GM18502 (cell line): ENCODE results near the gene LY6G6C.

Experiments used
- ATAC-seq: cut with Tn5 transposase; IDR thresholded peaks from one replicate; pipeline ENCODE4 v1.9.1; 2021; ENCODE audit warnings: mild to moderate bottlenecking; ENCODE audit not compliant: unreplicated experiment, poor library complexity

Gene LY6G6C

DNA sequence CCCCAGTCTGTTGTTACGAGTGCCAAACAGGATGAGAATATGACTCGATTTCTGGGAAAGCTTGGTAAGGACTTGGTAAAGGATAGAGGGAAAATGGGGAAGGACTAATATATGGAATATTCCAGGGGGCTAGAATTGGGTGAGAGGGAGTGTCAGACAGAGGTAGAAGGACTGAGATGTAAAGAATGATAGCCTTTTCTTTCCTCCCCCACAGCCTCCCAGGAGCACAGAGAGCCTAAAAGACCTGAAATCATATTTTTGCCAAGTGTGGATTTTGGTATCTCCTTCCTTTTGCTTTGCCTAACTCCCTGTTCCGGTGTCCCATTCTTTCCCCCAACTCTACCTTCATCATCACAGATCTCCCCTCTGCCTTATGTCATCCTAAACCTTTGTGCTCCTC, 21.3 kb upstream of the LY6G6C start:
- no peak for ATAC-seq

DNA sequence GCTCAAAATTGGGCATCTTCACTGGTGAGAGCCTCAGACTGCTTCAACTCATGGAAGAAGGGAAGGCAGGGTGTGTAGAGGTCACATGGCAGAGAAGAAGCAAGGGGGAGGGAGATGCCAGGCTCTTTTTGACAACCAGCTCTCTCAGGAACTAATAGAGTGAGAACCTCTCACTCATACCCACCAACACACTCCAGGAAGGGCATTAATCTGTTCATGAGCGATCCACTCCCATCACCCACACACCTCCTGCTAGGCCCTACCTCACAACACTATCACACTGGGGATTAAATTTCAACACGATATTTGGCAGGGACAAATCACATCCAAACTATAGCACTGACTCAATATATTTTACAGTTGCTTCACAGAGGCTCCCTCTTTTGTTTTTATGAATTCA, 20.3 kb upstream of the LY6G6C start:
- ATAC-seq = no peak

DNA sequence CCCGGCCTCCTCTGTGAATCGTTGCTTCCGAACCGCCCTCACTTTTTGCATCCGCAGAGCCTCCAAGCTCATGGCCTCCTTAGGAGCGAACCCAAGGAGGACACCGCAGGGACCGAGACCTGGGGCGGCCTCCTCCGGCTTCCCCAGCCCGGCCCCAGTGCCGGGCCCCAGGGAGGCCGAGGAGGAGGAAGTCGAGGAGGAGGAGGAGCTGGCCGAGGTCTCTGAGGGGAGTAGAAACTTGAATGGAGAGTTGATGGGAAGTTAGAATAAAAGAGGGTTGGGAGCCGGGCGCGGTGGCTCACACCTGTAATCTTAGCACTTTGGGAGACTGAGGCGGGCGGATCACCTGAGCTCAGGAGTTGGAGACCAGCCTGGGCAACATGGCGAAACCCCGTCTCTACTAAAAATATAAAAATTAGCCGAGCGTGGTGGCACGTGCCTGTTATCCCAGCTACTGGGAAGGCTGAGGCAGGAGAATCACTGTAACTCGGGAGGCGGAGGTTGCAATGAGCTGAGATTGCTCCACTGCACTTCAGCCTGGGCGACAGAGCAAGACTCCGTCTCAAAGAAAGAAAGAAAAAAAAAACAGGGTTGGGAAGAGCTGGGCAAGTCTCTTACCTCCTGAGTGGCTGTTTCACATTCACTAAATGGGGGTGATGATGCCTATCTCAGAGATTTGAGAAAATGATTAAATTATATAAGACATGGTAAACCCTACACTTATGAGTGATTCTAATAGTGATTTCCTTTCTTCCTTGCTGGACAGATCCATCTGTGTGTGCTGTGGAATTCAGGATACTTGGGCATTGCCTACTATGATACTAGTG, 19.1 kb upstream of the LY6G6C start:
- peak; percentile 1 for ATAC-seq

DNA sequence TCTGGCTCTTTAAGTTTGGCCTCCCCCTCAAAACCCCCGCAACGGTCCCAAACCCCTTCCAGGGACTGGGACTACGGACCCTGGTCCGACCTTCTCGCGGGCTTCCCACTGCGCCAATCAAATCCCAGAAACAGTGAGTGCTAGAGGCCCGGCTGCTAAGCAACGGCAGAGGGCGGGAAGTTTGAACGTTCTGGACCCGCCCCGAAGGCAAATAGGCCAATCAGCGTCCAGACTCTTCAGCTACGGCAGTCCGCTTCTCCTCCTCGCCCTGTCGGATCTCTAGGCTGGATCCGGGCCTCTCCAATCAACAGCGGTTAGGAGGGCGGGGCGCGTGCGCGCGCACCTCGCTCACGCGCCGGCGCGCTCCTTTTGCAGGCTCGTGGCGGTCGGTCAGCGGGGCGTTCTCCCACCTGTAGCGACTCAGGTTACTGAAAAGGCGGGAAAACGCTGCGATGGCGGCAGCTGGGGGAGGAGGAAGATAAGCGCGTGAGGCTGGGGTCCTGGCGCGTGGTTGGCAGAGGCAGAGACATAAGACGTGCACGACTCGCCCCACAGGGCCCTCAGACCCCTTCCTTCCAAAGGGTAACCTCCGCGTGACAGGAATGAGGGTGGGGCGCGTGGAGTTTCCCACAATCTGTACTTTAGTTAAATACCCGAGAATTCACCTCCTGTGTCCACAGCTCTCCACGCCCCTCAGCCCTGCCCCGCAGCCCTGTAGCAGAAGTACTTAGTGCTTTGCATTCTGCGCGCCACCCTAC, 18.3 kb upstream of the LY6G6C start, which contains the start of gene MSH5:
Gene MSH5, plus strand, starts transcription at position 367 of the 758 bp plus-strand sequence. CDS start 462 bp downstream, outside the sequence.
- ATAC-seq = peak; percentile 66

DNA sequence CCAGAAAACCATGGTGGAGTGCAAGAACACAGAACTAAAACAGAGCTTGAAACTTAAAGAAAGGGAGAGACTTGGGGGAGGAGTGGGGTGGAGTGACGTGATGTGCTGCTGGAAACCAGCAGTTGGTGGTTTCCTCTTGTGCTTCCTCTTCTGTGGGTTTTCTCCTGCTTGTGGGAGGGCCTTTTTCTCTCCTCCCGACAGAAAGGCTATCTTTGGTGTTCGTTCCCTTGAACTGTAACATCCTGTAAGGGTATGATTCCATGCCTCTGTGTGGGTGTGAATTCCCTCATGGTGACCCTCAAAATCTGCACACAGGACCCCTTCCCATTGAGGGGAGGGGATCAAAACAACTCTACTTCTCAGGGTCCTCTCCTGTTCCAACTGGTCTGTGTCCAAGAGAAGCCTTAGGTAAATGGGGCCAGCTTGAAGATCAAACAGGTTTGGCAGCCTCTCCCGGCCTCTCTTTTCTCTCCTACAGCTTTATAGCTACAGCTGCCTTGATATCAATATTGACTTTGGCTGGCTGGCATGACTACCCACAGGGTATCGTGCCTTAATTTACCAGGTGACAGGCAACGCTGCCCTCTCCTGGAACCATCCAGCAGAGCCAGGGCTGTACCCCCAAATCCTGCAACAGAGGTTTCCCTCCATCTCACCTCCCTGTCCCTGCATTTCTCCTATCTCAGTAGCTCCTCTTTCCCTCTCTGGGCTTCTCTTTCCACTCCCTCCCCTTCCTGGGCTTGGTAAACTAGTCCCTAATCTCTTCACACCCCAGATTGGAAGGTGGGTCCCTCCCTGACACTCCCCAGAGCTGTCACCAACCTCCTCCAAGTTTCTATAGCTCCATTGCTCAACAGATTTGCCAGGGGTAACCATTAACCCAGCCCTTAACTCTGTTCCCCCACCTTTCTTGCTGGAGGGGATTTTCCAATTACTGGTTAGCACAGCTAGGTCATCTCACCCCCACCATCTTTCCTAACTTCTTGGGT, 16.7 kb upstream of the LY6G6C start:
- ATAC-seq = no peak

DNA sequence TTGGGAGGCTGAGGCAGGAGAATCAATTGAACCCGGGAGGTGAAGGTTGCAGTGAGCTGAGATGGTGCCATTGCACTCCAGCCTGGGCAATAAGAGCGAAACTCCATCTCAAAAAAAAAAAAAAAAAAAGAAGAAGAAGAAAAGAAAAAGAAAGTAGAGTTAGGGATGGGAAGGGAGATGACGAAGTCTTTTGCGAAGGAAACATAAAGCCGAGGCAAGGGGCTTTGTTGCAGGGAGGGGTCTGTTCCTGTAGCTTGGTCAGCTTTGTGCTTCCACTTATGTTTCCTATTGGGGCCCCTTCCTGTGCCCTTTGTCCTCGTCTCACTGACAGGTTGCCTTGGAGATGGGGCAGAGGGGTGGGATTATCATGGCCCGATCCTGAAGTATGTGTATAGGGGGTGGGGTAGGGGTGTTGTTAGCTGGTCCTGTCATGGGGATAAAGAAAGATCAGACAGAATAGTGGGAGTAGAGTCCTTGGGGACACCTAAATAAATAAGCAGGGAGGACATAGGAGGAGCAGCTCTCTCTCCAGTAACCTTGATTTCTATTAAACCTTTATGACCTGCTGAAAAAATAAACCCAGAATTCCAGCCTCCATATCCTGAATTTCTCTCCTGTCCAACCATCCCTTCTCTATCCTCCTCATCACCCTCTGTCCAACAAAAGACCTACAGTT, 15.9 kb upstream of the LY6G6C start:
- no peak for ATAC-seq

DNA sequence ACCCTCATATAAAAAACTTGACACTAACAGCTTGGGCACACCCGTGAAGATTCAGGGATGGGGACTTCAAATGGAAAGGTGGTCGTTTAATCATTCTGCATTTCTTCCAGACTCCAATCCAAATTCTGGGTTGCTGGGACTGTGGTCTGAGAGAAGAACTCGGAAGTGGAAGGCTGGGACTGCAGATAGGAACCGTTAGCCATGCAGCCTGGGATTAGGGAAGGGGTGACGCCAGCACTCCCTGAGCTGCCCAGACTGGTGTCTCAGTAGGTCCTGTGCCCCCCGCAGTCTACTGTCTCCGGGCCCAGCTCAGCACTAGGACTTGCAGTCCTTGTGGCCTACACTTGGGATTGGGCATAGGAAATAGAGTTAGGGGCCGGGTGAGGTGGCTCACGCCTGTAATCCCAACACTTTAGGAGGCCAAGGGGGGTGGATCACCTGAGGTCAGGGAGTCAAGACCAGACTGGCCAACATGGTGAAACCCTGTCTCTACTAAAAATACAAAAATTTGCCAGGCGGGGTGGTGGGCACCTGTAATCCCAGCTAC, 15.3 kb upstream of the LY6G6C start:
- ATAC-seq = no peak

DNA sequence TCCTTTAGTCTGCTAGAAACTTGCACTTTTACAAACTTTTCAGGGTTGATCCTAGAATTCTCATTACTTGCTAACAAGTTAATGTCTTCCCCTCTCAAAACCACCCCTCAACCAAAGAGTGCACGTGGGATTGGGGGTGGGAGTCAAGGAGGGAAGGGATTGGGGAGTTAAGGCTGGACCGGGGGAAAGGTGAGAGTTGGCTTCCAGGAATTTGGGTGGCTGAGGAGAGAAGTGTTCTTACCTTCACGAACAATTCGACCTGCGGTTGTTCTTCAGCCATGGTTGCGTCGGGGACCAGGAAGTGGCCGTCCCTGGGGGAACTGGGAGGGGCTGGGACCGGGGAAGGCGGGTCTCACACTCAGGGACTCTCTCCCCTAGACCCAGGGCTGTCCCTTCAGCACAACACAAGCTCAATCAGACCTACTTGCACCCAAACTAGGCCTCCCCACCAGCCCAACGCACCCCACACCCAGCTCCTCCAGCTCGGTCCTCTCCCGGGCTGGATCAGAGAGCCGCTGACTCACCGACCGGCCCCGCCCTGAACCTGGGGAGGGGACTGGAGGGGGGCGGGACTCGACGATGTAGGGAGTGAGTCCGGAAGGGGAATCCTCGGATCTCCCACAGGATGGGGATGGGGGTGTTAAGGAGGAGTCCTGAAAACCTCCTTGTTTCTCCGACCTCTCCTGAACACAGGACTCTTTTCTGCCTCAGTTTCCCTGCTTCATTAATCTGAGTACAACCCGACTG, 14.6 kb upstream of the LY6G6C start, which contains the start of gene CLIC1:
Gene CLIC1, minus strand, starts transcription at position 510 of the 747 bp plus-strand sequence. Its CDS starts 230 bp downstream, at position 280.
- ATAC-seq = no peak

DNA sequence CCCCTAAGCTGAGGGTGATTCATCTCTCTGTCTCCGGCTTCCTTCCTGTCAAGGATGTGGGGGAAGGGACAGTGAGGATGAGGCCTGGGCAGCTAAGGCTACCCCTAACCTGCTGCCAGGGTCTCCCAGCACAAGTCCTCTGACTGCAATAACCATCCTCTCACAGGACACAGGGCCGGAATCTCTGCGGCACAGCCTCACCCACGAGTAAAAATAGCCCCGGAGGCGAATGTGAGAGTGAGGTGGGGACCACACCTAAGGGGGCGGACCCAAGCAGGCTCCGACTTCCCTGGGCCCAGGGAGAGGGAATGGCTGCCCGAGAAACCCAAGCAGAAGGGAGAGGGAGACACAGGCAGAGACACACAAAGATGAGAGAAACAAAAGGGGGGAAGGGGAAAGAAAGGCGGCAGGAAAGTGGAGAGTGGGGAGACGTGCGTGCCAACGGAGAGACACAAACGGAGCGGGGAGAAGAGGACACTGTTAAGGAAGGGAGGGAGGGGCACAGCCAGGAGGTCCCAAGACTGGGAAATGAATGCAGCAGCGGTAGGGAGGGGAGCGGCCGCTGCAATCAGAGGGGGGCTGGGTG, 13.4 kb upstream of the LY6G6C start:
- peak; percentile 35 for ATAC-seq

DNA sequence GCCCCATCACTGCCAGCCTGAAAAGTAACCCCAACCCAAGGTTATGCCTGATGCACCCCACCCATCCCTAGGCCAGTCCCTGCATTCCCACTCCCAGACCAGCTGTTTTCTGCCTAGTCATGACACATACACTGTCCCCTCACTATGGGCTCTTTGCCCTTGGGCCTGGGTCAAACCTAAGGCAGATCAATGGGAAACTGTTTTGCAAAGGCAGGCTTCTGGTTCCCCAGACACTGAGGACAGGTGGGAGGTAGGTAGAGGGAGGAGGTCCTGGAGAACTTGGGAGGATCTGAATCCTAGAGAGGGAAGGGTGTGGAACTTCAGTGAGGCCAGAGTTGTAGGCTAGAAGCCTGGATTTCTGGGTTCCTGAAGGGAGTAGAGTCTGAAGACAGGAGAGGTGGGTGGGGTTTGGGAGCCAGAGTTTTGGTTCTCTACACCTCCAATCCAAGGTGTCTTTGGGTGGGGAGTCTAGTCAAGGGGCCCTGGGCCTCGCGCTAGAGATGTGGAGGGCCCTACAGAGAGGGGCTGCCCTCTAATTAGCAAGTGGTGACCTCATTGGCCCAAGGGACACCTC, 12.8 kb upstream of the LY6G6C start:
- ATAC-seq = no peak

DNA sequence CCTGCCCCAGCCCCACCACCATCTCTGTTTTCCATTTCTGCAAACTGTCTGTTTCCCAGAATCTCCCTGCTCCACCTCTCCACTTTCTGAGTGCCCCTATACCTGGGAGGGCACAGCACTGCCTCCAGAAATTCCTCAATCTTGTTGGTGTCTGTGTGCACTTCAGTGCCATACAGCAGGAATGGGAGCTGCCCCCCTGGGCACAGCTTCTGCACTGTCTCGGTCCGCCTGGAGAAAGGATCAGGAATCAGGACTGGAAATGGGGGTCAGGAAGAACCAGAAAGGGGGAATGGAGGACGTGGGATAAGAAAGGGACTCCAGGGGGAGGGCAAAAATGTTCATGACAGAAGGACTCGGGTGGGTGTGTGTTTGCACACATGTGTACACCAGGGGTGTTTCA, 12.2 kb upstream of the LY6G6C start:
- no peak for ATAC-seq

DNA sequence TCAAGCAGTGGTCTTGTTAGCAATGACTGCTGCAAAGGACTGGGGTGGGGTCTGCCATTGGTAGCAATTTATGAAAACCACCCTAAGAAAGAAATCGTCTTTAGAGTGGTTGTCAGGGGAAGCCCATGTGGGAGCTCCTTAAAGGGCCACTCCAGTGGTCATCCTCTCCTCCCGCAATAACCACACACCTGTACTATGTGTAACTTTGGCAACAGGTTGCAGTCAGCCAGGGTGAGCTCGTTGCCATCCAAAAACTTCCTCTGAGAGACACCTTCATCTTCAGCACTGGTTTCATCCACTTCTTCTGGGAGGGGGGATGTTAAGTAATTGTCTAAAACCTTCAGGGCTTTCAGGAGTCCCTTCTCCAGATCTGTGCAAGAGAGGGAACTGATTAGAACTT, 10.5 kb upstream of the LY6G6C start:
- ATAC-seq = no peak

DNA sequence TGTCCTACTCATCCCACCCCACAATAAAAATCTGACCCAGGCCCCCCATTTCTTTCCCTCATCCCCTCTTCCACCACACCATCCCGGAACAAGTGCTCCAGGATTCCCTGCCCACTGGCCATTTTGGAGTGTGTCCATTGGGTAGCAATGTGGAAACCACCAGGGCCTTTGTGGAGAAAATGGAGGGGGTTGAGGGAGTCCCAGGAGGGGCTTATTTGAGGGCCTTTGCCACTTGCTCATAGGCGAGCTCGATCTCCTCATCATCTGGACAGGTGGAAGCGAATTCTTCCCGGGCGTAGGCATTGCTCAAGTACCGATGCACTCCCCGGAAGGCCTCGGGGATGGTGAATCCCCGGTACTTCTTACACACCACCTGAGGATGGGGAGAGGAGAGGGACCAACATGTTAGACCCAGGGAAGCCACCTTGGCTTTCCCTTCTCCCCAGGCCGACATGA, 9.1 kb upstream of the LY6G6C start:
- ATAC-seq = no peak

DNA sequence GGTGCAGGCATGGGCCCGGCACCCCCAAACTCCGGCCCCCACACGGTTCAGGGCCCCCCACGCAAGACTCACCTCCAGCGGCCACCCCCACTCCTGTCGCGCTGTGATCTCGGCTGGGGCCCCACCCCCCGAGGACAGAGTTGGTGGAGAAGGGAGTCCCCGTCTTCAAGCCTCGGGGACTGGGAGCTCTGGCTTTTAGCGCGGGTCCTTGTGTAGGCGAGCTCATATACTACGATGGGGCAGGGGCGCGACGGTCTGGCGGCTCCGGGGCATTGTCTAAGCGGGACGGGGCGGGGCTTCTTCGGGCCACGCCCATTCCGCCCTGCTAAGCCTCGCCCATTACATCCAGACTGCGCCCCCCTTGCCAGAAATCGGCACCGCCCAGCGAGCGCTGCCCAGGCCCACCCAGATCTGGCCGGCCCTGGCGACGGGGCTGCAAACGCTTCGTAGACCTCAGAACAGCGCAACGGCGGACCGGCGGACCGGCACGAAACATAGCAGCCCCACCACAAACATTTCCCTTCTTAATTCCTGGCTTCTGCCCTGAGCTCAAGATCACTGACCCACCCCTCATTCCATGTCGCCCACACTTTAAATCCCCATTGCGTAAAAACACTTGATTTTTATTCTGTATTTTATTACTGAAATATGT, 8.6 kb upstream of the LY6G6C start:
- ATAC-seq = peak; percentile 34

DNA sequence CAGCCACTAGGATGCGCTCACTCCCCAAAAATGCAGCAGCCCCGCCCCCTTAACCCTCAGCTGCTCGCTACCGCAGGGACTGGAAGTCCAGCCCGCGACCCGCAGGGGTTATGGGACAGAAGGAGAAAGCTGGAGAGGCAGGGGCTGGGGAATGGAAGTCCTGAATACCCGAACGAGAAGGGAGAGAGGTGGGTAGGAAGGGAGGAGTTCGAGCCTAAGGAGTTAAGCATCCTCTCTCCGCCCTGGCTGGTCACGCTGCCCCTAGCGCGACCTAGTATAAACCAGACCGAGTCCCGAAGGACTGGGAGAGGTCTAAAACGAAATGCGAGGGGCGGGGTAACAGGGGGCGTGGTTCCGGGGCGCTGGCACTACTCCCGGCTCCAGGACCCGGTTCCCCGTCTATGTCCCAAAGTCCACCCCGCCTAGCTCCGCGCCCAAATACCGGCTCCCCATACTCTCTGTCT, 8.0 kb upstream of the LY6G6C start:
- peak; percentile 64 for ATAC-seq

DNA sequence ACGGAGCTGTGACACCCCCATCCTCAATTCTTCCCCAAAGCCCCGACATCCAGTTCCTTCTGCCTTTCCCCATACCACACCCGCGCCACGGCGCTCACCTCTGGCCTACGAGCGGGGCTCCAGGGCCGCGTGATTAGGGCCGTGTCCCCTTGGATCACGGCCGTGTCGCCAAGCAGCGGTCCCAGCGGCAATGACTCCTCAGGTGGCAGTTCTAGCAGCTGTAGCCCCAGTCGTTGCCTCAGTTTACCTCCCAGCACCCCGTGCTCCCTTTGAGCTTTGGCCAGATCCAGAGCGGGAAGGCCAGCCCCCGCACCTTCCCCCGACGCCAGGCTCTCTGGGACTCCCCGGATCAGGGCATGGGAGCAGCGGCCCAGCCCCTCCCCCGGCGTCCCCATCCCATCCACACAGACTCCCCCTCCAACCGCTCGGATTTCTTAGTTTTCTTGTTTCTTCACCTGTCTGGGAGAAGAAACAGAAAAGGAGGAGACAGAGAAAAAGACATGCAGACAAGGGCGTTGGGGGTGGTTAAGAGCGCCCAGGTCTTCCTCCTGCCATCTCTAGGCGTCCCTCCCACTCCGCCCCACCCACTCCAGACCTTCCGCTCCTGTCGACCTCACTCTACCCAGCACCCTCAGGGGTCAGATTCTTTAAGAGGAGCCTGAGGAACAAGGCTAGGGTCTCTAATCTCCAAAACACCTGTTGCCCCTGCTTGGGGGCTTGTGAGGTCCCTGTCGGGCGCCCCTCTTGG, 7.4 kb upstream of the LY6G6C start, which contains the start of gene DDAH2:
Gene DDAH2, minus strand, starts transcription at position 533 of the 748 bp plus-strand sequence. Its CDS starts 138 bp downstream, at position 395.
- peak; percentile 11 for ATAC-seq
